NCI-H146 treated with DMSO at 0.1 percent for 48 hours (cell line): ENCODE results near the gene SCN4B.

Experiments used
- DNase-seq: peaks from one replicate; lab custom pipeline; 2025; ENCODE audit not compliant: unreplicated experiment; lab: John Stamatoyannopoulos, UW

Gene SCN4B

DNA sequence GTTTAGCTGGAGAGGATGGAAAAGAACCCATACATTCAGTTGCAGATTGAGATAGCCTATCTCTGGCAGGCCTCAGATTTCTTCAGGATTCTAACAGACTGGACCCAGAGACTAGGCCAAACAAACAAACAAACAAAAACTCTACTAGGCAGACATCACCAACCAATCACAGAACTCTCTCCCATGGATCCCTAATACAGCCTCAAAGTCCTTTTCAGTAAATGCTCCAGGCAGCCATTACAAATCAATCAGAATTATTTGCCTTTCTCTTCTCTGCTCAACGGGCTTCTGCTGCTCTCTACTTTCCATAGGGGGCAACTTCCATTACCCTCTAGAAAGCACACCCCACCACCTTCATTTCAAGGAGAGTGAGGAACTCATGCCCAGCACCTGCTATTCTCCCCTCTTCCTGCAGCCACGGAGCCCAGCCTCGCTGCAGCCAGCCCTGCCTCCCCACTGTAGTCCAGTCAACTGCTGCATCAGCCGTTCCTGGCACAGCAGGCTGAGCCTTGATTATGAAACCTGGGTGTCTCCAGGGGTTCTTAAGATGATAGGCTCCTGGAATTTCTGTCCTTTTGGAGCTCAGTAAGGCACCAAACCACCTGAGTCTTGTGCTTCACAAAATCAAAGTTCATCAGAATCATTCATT lies 46.8 kb downstream of the SCN4B start:
- no peak for DNase-seq

DNA sequence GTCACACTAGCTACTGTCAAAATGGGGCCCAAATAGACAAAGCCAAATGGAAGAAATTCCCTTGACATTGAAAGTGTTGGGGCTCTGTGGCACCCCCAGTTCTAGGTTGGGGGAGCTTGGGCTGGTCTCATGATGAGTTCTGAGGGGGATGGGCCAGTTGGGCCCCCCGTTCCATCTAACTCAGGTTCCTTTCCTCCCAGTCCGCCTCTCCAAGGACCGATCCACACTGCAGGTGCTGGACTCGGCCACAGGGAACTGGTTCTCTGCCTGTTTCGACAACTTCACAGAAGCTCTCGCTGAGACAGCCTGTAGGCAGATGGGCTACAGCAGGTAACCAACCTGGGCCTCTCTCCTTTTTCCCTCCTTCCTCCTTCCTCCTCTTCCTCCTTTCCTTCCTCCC lies 48.1 kb downstream of the SCN4B start:
- no peak for DNase-seq

DNA sequence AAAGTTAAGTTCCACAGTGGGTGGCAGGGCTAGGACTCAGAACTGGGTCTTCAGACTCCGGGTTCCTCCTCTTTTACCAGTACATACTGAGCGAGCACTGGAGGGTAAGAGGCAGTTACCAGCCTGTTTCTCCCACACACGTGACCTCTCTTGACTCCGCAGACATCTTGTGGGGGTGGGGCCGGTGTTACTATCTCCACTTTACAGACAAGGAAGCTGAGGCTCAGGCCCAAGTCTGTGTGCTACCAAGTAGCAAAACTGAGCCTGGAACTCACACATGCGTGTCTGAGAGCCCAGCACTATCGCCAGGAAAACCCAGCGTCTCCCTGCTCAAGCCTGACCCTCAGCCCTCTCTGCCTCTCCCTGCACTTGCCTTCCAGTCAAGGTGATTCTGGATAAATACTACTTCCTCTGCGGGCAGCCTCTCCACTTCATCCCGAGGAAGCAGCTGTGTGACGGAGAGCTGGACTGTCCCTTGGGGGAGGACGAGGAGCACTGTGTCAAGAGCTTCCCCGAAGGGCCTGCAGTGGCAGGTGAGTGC lies 49.8 kb downstream of the SCN4B start:
- DNase-seq = no peak

DNA sequence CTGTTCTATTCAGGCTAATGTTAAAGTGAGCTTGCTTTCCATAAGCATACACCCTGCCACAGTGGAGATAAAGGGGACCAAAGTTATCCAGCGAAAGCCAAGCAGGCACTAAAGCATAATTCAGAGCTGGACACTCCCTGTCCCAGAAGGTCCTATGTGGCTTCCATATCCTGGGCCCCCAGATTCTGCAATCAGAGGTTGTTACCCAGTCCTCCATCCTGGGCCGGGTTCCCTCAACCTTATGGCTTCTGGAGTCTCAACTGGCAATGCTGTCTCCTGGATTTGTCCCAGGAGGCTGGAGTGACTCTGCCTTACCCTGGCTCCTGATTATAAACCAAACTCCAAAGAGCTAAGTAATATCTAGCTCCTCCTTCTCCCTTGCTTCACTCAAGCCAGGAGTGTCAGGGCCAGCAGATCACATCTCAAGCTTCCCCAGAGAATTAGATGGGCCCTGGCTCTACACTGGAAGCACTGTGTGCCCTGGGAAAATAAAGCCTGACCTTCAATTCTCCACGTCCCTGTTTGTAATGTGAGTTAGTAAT lies 51.9 kb downstream of the SCN4B start:
- no peak for DNase-seq

DNA sequence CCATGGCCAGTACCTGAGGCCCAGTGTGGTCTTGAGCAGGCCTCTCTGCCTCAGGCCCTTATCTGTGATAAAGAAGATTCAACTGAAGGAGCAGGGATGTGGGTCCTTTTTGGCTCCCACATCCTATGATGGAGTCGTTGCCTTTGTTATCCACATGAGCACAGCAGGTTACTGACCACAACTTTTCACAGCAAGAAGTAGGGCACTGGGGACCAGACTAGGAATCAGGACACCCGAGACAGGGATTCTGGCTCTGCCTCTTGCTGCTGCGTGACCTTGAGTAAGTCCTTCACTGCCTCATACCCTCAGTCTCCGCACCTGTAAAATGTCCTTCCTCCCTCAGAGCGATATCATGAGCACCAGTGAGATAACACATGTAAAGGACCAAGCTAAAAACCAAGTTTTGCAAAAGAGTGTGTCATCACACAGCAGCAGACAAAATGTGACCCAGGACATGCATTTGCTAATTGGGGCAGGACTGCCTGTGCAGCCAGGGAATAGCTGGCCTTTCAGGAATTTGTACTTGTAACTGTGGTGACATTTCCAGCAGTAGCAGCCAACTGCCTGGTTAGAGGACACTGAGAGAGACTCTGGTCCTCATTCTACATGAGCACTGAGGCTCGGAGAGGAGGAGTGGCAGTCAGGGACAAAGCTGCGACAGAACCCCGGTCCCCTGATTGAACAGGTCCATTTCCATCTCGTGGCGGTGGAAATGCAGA lies 52.6 kb downstream of the SCN4B start:
- no peak for DNase-seq

DNA sequence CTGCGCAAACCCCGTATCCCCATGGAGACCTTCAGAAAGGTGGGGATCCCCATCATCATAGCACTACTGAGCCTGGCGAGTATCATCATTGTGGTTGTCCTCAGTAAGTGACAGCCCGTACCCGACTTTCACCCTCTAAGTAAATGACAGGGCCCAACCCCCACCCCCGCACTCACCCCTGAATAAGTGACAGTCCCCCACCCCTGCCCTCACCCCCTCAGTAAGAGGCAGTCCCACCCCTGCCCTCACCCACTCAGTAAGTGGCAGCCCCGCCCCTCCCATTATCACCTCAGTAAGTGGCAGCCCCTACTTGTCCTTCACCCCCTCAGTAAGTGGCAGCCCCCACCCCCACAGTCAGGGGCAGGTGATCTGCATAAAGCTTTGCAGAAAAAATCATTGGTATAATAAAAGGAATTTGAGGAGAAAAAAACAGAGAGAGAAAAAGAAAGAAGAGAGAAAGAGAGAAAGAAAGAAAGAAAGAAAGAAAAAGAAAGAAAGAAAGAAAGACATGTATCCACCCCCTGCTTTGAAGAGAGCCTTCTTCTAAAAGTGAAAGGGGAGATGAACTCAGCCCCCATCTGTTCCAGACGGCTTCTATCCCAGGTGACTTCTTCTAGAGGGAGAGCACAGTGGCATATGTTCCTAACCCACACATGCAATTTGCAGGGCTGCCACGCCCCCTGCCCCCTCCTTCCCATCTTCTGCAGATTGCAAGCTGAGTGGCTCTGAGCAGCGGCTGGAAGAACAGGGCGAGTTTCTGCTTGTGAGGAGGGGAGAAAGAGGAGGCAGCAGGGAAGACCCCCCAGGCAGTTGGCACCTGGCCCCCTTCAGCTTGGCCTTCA lies 53.4 kb downstream of the SCN4B start:
- DNase-seq = no peak

DNA sequence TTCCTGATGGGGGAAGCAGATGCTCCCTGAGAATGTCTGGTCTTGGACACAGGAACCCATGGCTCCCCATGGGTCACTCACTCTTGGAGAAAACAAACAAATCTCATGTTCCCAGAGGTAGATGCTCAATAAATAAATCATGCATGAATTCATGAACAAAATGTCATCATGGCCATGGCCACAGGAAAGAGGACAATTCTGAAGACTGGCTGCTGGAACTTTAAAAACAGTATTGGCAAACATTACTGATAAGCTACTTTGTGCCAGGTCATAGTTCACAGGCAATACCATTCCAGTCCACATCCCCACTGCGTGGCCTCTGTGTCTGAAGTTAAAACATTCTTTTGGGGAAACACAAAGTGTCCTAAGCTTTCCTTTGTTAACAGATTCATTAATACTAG lies 56.7 kb downstream of the SCN4B start:
- no peak for DNase-seq

DNA sequence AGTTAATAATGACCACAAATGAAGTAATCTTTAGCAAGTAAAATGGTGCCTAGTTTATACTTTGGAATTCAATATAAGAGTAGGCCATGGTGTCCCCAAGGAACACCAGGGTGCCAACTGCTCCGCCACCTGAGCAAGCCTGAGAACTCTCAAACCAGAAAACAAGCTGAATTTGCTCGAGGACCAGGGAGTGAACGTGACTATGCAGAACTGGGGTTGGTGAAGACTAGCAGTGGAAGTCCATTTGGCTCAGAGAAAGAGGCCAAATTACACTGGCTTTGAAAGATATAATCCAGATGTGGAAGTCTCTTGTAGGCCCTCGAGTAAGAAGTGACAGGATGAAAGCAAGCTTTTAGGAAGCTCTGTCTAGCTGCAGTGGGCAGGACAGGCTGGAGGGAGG lies 57.1 kb downstream of the SCN4B start:
- DNase-seq = no peak

DNA sequence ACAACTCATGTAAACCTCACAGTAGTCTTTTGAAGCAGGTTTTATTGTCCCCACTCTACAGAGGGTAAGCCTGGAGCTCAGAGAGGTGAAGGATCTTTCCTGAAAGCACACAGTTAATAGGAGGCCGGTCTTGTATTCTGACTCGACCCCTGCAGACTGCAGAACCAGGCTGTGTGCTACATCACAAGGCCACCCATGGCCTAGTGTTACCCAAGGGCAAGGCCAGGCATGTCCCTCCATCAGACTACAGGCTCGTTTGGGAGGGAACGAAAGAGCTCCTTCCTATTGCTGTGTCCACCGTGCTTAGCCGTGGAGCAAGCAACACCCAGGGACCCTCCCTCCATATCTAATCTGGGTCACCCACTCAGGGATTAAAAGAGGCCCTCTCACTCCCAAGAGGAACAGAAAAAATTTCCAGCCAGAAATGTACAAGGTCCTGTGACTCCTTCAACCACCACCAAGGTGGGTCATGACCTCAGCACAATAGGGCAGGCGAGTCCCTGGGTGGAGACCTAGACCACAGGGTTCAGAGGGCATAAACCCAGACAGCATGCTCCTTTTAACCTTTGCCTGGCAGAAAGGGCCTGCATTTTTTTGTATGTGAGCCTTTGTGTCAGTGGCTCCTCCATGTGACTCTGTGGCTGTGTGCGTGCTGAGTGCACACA lies 59.6 kb downstream of the SCN4B start:
- DNase-seq = no peak

DNA sequence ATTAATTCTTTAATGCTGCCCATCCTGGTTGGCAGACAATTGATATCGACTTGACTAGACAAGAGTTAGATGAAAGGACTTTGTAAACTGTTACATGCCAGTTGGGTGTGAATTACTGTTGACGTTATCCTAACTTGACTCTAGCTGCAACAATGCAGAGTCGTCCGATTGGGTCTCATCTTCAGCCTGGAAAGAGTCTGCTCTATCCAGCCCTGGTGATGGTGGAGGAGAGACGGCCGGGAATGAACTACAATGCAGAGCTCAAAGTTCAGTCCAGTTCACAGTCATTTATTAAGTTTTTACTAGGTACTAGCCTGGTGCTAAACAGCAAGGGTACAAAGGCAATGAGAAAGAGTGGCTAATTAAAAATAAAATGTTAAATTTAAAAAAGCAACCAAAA lies 60.9 kb downstream of the SCN4B start:
- no peak for DNase-seq

DNA sequence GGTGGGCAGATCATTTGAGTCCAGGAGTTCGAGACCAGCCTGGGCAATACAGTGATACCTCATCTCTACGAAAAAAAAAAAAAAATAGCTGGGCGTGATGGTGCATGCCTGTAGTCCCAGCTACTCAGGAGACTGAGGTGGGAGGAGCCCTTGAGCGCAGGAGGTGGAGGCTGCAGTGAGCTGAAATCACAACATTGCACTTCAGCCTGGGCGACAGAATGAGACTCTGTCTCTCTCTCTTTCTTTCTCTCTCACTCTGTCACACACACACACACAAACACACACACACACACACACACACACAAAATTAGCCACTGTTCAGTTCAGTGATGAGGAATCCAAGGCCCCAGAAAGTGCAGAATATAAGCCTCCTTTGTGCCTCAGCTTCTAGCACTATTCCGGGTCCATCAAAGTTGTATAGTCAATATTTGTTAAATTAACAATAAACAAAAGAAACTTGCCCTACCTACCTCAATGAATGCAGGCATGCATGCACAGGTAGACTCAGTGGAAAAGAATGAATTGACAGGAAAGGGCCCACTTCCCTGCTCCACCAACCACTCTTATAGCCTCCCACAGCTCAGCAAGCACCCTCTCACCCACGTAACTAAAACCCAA lies 62.0 kb downstream of the SCN4B start:
- DNase-seq = no peak

DNA sequence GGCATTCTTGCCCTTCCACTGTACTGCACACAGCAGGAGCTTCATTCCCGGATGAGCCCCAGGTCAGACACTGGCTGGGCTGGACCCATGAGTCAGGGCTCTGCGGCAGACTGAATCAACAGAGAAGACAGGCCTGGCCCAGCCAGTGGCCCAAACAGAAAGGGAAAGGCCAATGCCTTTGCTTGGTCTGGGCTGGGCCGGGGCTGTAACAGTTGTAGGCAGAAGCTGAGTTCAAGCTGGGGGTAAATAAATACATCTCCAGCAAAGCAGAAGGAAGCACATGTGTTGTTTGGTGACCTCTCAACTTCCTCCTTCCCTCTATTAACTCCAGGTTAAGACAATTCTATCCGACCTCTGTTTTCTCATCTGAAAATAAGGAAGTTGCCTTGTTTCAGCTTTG lies 64.1 kb downstream of the SCN4B start:
- no peak for DNase-seq

DNA sequence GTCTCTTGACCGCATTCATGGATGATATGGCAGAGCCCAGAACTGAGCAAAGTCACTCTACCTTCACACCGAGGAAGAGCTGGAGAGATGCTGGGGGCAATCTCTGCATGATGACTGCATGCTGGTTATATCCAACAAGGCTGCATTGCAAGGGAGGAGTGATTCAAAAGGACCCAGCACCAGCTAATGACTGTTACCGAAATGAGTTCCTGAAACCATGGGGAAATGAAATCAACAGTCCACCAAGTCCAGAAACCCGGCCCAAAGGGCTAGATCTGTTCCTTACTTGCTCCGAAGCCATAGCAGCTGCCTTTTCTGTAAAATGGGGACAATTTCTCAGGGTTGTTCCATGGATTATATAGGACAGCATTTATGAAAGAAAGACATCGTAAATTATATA lies 64.7 kb downstream of the SCN4B start:
- no peak for DNase-seq

DNA sequence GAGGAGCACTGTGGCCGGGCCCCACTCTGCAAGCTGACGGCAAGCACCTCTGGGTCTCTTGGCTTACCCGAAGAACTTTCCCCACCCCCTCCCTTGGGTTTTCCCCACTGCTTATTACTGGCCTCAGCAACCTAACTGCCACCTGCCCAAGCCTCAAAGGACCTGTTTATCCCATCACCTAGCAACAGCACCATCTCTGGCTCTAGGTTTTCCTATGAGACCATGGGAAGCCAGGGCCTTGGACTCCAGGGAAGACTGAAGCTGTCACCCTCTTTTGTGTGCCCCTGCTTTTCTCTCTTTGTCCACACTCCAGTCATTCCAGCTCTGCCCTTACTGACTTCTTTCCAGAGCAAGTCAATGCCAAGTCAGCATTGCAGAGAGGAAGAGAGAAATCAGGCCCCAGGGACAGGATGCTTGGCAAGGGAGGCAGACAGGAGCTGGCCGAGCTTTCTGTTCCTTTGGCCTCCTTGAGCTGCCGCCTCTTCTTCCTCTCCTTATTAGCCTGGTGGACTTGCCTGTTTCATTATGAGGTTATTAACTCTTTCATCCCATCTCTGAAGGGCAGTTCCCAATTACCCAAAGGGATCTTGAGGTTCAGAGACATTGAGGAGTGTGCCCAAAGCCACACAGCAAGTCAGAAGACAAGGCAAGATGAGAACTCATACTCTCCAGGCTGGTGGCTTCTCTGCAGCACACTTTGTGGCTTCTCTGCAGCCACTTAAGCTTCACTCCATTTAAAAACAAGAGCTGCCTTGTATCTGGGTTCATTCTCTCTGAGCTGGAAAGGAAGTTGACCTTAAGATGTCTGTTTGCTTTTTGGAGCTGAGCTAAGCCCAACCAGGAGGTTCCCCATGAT lies 65.5 kb downstream of the SCN4B start, which contains the start of gene SMIM35:
Gene SMIM35, minus strand, starts transcription at position 51 of the 856 bp plus-strand sequence. CDS start 206 bp downstream, outside the sequence.
- DNase-seq = peak; percentile 55

DNA sequence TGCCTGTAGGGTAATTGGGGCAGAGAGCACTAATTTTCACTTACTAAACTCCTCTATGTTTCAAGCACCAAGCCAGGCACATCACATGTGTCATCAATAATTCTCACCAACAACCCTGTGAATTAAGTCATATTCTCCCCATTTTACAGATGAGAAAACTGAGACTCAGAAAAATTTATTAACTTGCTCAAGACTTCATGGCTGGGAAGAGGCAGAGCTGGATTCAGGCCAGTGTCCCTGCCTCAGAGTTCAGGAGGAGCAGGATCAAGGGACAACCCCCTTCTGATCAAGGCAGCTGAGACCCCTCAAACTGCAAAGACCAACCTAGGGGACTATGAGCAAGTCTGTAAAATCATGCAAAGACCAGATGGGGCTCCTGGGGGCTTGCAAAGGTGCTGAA lies 68.0 kb downstream of the SCN4B start:
- no peak for DNase-seq

DNA sequence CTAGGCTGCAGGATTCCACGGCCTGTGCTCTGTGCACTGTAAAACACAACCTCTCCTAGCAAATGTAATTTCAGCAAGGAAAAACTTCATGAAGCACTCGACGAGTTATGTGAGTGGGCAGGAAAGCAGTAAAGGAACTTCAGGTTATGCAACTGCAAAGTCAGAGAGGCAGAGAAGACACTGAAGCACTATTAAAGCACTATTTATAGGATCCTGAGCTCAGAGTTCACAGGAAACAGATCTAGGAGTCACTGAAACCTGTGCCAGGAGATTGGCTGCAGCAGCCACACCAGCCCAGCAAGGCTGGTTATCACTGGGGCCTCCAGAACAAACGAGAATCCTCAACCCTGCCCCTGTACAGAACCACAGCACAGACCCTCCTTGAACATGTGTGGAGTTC lies 68.4 kb downstream of the SCN4B start:
- no peak for DNase-seq
